NCI-H526 treated with DMSO at 0.1 percent for 48 hours (cell line): ENCODE results near the gene TP63.

ENCODE experiments used
- DNase-seq: peaks from one replicate; lab custom pipeline; 2025; lab: John Stamatoyannopoulos, UW

The TP63 gene

DNA sequence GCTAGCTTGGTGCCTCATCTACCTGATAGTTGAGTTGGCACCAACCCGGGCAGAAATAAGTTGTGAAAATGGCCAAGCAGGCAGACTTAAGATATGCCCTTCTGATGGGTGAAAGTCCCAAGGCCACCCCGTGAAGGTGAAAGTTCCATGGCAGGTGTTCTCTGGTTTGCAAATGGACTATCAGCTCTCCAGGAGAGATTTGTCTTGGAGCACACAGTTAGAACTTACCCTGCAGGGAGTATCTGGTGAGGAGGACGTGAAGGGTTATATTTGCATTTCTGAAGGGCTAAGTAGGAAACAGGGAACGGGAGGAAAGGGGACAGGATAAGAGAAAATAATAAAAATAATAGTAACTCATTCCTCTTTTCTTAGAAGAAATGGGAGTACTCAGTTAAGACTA, 220.5 kb downstream of the TP63 start:
- no peak for DNase-seq

DNA sequence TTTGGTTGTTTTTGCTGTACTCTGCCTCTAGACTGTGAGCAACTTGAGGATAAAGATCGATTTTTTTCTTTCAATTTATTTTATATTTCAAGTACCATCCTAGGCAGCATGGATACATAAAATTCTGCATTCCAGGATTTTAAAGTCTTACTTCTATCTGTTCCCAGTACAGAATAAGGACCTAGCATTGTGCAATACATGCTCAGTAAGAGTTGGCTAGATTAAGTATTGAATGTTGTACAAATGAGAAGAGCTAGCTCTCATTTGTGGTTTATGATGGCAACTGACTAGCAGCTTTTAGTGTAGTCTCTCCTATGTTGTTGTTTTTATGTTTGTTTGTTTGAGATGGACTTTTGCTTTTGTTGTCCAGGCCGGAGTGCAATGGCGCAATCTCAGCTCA, 222.7 kb downstream of the TP63 start:
- no peak for DNase-seq

DNA sequence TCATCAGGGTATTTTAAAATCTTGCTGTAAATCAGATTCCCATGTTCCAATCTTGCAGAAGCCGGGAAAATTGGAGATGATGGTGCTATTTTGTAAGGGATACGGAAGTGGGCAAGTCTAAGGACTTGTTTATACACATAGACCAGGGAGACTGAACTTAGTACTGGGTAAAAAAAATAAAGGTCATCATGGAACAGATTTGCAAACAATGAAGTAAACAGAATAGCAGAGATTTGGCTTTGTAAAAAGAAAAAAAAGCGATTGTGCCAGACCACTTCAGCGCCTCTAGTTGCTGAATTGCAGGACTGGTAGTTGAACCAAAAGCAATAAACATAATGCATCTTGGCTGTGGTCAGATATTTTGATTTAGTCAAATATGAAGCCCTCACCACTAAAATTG, 229.1 kb downstream of the TP63 start:
- DNase-seq, result no peak

DNA sequence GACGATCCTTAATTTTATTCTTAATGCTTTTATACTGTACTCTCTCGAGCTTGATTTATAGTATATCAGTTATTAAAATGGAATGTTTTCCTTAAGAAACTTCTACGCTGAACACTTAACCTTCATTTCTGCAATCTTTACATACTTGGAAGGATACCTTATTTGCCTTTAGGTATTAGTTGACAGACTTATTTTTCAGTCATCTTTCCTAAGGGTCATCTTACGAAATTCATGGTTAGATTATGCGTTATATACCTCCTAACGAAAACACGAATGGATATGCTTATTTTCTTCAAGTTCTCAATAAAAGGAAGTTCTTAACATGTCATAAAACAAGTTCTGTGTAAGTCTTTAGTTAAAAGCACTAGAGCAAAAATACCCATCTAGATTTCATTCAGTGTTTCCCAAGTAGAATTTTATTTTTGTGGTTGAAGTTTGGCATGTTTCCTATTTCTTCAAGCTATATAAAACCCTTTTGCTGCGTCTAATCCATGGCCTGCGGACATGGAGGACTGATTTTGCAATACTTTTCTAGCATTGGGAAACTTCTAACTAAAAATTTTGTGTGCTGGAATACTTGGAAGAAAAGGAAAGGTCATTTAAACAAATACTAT, 231.3 kb downstream of the TP63 start:
- DNase-seq, result no peak

DNA sequence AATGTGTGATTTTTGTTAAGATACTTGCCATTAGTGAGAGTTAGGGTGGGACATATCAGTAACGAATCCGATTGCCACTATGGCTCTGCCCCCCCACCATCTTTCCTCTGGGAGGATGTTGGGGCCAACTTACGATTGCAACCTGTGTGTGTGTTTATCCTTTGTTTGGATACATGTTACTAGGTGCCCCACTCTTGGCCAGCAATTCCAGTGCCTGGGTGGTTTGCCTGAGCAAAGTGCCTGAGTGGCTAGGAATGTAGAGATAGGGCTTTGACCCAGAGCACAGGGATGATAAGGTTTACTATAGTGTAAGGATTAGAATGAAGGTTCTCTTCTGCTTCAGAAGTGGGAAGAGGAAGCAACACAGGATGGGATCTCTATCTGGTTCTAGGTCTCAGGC, 231.8 kb downstream of the TP63 start:
- DNase-seq, result no peak

DNA sequence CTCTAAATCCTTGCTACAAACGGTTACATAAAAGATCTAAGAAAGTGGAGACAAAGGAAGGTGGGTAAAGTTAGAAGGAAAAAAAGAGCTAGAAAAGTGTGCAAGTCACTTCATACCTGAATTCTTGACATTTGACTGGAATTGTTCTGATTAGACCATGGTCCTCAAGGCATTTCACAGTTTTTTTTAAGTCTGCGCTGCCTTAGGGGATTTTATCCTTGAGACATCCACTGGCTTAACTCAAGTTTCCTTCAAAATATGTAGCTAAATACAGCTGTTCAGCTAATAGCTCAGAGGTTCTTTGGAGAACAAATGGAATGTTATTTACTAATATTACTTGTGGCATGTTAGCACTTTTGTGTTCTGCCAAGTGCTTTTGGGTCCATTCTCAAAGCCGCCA, 236.9 kb downstream of the TP63 start:
- no peak for DNase-seq

DNA sequence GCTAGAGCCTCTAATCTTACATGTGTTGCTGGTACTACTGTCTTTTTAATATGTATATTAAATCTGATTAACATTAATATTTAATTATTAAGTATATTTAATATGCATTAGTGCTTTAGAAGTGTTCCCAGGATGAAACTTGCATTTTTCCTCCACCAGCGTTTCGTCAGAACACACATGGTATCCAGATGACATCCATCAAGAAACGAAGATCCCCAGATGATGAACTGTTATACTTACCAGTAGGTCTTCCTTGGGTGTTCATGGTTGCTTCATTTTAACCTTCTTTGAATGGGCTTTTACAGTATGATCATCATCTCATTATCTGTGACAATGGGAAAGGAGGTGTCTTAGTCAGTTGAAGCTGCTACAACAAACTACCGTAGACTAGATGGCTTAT, 238.0 kb downstream of the TP63 start:
- no peak for DNase-seq

DNA sequence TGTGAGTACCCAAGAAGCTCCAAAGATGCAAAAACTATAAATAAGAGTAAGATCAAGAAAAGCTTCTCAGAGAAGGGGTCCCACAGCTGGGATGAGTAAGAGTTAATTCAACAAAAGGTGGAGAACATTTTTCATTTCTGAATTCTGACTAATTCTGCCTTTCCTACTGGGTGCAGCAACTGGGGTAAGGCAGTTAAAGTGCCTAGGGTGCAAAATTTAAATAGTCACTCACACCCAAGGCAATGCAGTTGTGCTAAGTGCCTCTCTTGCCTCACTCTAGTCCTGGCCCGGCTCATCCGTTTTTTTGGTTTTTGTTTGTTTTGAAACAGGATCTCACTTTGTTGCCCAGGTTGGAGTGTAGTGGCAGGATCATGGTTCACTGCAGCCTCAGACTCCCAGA, 240.2 kb downstream of the TP63 start:
- no peak for DNase-seq

DNA sequence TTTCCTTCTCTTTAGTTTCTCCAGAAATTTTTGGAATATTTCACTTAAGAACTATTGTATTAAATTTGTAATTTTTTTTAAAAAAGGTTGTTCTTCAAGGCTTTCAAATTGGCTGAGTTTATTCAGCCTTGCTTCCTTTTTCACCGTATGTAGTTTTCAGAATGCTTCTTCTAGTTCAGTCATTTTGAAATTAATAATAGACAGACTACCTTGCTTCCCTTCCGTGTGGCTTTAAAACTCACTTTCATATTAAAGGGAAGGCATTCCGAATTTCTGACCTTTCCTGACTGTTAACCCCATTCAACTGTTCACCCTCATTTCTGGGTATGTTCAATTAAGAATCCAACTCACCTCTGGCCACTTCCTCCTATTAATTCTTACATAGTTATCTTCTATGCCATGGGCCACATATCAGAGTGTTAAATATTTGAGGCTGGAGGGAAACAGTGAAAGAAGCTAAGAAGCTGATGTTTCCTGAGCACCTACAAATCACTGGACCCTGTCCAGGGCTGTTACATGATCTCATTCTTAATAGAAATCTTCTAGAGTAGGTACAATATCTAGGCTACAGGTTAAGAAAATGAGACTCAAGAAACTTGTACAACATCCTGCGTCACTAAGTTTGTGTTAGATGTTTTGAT, 252.0 kb downstream of the TP63 start:
- no peak for DNase-seq

DNA sequence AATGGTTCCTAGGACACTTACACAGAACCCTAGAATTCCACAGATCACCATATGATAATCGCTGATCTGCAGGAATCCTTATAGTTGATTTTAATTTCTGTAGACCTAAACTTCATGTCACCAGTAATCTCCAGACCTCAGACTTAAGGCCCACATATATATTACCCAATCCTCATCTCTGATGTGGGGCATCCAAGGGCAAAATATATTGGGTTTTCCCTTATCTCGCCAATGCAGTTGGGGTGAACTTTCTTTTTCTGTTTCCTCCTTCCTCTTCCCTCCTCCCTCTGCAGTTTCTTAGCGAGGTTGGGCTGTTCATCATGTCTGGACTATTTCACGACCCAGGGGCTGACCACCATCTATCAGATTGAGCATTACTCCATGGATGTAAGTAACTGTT, 259.3 kb downstream of the TP63 start:
- DNase-seq, result no peak

DNA sequence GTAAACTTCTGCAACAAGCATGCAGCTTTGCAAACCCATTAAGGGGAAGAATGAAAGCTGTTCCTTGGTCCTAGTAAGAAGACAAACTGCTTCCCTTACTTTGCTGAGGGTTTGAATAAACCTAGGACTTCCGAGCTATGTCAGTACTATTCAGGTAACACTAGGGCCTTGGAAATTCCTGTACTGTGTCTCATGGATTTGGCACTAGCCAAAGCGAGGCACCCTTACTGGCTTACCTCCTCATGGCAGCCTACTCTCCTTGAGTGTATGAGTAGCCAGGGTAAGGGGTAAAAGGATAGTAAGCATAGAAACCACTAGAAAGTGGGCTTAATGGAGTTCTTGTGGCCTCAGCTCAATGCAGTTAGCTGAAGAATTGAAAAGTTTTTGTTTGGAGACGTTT, 265.3 kb downstream of the TP63 start:
- no peak for DNase-seq

DNA sequence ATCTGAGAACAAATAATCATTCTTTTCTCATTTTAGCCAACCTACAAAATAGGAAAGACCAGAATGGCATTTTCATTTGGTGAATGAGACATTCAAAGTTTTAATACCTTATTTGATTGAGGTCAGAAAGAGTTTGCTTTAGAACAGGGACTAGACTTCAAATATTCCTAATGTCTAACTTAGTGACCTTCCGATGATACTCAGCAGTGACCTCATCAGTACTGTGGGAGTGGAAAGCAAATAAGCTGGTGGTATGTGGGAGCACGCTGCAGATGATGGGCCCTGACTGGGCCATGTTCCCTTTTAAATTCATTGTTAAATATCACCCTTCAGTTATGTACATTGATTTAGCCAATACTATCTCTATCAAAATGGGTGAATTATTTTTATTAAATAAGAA, 266.2 kb downstream of the TP63 start:
- no peak for DNase-seq

DNA sequence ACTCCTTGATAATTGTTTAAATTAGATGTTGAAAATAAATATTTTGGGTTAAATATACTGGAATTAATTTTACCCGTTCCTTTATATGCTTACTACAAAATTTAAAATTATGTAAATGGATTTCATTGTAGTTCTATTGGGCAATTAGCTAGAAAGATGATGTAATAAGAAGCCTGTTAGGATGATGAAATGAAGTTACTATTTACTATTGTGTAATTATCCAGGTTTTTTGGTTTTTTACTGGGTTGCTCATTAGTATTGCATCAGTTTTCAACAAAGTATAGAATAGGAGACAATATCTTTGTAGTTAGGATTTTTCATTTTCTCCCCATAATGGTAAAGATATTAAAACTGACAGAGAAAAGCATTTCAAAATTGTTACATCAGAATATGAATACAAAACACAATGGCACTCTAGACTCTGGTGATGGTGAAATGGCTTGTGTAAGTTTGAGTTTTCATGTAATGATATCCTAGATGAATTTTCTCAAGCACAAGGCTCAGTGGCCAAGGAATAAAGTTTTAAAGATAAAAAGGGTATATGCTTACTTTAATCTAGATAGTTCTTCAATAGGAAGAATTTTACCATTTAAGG, 267.5 kb downstream of the TP63 start:
- no peak for DNase-seq

DNA sequence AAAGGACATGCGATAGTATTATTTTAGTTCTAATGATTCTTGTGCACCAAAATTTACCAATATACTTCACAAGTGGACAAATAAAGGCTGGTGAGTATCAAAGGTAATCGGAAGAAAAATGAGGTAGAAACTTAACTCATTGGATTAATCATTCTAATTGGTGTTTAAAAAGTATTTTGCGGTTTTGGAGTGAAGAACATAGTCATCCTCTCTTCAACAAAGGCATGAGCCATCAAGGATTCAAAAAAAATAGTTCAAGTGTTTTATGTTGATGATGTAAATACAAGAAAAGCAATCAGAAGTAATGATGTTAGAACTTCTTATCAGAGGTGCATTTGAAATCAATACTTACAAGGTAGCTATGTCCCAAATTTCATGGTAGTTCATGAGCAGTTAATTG, 268.0 kb downstream of the TP63 start:
- no peak for DNase-seq

DNA sequence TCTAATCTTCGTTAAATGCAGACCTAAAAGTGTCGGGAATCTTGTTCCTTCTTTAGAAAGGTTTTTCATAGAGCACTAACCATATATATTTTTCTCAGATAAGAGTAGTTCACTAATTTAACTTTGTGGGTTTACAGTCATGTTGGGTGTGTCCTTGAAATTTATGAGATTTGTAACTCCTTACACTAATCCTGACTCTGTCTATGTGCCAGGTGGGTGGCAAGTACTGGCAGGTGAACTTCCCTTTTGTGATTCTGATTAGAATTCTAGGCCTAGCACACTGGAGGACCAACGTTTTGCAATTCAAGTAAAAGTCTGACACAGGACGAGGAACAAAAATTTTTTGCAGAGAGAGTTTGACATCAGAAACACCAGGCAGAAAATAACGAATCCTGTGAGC, 269.4 kb downstream of the TP63 start:
- DNase-seq, result no peak

DNA sequence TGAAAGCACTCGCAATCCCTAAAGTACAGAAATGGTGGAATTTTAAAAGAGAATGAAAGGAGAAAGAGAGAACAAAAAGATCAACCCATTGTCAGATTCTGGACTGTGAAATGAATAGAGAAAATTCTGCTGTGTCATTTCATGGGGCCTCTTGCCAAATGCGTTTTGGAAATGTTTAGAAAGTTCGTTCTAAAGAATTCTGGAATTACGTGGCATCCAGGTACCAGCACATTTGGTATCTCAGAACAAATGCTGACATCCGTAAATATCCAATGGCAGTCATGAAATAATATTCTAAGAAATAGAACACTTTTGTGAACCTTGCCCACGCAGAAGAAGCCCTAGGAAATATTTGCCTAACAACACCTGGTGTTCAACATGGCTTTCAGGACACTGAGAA, 270.3 kb downstream of the TP63 start:
- no peak for DNase-seq

DNA sequence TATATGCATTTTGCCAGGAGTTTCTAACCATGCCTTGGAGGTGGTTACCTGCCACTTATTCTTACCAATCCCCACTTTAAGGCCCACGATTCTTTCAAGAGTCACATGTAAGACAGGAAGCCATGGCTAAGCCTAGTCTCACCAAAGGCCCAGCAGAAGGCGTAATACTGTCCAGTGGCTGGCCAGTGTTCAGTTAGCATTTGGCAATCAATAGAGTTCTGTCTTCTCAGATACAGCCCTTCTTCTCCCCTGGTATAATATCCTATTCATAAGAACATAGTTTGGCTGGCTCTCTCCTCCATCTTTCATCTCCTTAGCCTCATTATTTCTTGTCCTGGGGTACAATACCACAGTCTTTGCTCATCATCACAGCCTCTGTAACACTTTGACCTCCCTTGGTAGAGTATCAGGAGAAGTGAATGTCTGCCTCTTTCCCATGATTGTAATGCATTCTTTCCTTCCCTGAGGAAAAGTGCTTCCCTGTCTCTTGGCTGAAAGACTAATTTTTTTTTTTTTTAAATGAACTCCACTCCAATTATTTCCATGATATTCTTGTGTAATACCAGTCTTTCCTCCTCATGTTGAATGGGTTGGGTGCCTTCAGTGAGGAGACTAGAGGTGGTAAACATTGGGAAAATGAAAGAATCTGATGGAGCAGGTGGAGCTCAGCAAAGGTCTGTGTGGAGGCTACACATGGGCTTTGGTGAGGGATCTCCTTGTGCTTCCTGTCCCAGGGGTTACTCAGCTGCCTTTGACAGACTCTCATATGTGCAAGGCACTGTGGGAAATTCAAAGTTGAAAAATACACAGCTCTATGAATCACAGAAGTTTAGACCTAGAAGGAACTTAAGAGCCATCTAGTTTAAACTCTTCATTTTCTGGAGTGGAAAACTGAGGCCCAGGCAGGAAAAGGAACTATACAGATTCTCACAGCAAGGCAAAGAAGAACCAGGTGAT, 271.3 kb downstream of the TP63 start:
- no peak for DNase-seq

DNA sequence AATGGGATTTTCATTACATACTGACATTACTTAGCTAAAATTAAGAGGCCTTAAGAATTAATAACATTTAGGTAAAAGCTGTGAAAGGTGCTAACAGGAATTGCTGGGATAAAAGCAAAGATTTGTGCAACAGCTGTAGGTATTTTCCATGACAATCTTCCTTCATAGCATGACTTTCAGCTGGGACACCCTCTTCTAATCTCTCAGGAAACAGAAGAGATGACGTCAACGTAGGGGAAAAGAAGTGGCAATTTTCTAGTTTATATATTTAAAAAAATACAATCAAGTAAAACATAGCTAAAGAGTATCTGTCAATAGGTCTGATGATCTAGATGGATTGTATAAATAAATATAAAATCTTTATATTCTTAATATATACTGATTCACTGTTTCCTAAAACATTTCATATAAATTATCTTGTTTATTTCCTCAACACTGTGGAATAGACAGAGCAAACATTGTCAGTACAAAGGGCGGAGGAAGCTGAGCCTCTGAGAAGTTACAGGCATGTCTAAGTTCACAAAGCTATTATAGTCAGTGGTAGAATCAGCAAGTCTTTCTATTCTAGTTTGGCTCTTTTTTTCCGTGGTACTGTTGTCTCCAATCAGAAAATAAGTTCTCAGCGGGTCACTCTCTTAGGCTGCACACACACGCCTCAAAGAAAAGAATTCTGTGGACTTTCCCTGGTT, 272.5 kb downstream of the TP63 start:
- DNase-seq, result no peak

DNA sequence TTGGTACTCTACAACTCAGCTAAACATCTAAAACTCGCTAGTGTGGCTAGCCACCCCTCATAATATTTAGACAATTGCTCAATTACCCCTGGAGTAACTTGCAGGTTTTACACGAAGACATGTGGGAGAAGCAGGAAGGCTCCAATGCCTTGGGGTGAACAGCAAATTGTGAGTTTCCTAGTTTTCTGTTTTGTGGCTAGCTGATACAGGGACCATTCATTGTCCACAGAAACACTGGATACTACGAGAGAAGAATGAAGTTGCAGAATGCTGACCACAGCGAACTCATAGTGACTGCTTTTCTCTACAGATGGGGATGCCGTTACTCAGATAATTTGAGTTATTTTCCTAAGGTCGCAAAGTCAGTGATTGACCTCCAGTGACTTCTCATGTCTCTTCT, 276.6 kb downstream of the TP63 start:
- DNase-seq, result no peak

DNA sequence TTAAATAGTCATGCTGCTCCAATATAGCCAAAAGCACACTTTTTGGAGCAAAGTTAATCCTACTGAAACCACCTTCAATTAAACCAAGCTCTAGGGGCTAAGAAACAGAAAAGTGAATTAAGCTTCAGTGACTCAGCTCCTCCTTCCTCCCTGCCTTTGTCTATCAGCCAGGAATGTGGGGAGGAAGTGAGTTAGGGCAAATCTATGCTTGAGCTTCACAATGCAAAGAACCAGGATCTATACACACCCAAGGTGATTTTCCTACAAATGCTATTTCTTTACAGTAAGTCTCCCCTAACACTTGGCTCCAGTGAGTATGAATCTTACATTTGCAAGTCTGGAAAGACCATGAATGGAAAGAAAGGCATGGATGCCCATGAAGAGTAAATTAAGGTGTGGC, 277.5 kb downstream of the TP63 start:
- DNase-seq, result no peak

DNA sequence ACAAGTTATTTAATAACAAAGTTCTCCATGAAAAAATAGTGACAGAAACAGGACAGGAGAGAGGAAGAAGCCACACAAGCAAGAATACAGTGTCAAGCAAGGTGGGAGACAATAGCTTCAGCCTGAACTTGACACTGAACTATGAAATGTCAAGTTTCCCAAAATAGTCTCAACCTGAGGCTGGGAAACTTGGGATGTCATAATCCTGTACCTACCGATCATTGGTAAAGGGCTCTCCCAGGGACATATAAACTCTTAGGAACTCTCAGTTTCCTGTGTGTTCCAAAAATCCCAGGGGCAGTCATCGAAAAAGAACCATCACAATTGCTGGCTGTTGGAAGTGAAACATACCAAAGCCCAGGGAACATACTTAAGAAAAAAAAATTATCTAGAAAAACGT, 277.9 kb downstream of the TP63 start:
- DNase-seq, result no peak

DNA sequence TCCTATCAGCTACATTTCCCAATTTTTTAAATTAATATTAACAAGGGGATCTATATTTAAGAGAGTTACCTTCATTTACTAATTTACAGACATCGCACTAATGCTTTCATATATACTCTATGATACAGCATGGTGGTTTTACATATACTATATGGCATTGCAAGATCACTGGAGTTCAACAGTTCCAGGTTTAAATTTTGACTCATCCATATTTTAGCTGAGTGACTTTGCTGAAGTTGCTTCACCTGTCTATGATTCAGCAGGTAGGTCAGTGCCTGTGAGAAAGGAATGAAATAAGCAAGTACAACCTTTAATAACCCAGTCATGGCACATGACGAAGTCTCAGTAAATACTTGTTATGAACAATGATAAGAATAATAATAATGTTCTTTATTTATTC, 278.4 kb downstream of the TP63 start:
- DNase-seq, result no peak
